Activated naive CD4-positive, alpha-beta T cell (primary cell): Measurements from ENCODE around the gene NXPE3.
"Not testable (repeated sequence)": the region's sequence is repeated elsewhere in the genome, so short reads cannot be mapped to it uniquely, and the experiment has no call there.

Experiments
- DNase-seq, 4 experiments: peaks; one replicate each; lab custom pipeline; 2025; lab: John Stamatoyannopoulos, UW

The NXPE3 gene

DNA sequence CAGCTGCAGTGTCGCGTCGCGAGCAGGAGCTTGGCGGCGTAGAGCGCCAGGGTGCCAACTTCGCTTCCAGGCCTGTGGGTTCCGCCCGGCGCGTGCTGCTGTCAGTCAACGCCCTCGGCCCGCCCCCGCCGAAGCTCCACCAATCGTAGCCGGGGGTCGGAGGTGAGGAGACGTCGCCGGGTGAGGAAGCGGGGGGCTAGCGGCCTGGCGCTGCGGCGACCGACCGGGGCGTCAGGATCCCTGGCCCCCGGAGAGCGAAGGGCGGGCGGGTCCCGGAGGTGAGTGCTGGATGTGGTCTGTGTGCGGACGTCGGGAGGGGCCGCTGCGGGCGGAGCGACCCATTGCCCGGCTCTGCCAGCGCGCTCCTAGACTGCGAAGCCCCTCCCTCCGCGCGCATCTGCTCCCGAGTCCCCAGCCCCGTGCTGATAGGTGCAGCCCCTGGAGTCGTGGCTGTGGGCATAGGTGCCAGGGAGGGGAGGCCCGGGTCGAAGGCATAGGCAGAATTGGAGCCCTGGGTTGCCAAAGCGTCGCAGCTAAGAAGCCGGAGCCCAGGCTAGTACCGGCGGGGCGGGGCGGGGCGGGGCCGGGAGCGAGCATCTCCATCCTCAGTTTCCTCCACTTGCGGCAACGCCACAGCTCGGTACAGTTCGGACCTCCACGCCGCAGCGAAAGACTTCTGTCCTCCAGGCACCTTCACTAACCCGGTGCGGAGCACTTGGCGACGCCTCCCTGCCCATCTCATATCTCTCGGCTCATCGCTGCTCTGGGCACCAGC is at the start of gene NXPE3:
Gene NXPE3, plus strand, starts transcription at position 165 of the 775 bp plus-strand sequence. CDS start 6,386 bp downstream, outside the sequence.
- DNase-seq = peak; percentile 73 to 93 (median 88)

DNA sequence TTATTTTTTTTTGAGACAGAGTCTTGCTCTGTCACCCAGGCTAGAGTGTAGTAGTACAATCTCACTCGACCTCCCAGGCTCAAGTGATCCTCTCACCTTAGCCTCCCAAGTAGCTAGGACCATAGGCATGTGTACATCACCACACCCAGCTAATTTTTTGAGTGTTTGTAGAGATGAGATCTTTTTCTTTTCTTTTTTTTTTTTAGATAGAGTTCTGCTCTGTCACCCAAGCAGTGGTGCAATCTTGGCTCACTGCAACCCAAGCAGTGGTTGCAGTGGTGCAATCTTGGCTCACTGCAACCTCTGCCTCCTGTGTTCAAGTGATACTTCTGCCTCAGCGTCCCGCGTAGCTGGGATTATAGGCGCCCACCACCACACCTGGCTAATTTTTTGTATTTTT is 49.4 kb upstream of the NXPE3 start:
- no peak for DNase-seq

DNA sequence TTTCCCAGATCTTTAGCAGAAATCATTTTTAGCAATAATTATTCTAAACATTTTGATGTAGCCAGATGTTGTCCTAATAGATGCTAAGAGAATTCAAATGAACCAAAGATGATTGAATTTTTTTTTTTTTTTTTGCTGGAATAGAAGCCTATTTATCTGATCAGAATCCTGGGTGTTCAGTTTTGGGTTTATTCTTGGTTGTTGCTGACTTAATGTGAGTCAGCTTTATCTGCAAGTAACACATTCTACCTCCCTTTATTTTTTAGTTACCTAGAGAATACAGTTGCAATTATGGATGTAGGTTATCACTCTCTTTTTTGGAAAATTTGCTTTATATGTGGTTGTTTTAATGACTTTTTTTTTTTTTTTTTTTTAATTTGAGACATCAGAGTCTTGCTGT is 48.2 kb upstream of the NXPE3 start:
- DNase-seq = no peak

DNA sequence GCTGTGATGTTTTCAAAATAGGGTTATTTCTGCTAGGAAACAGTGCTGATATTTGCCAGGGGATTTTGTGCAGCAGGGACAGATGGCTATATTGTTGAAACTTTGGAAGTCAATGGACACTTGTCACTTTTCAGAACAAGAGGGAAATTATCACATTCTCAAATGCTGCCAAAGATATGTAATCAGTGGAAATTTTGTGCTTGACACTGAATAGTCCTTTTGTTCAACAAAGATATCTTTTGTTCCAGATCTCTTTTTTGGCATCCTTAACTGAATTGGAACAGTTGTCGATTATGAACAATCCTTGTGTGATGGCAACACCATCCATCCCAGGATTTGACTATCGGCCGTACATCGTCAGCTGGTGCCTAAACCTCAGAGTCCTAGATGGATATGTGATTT is 46.8 kb upstream of the NXPE3 start:
- DNase-seq = no peak

DNA sequence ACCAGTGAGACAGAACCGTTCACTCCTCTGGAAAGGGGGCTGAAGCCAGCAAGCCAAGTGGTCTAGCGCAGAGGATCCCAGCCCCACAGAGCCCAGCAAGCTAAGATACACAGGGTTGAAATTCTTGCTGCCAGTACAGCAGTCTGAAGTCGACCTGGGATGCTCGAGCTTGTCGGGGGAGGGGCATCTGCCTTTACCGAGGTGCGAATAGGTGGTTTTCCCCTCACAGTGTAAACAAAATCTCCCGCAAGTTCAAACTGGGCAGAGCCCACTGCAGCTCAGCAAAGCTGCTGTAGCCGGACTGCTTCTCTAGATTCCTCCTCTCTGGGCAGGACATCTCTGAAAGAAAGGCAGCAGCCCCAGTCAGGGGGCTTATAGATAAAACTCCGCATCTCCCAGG is 43.2 kb upstream of the NXPE3 start:
- DNase-seq = no peak

DNA sequence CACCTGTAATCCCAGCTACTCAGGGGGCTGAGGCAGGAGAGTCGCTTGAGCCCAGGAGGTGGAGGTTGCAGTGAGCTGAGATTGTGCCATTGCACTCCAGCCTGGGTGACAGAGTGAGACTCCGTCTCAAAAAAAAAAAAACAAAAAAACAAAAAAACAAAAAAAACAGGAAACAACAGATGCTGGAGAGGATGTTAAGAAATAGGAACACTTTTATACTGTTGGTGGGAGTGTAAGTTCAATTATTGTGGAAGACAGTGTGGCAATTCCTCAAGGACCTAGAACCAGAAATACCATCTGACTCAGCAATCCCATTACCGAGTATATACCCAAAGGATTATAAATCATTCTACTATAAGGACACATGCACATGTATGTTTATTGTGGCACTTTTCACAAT is 37.1 kb upstream of the NXPE3 start:
- DNase-seq = not testable (repeated sequence)

DNA sequence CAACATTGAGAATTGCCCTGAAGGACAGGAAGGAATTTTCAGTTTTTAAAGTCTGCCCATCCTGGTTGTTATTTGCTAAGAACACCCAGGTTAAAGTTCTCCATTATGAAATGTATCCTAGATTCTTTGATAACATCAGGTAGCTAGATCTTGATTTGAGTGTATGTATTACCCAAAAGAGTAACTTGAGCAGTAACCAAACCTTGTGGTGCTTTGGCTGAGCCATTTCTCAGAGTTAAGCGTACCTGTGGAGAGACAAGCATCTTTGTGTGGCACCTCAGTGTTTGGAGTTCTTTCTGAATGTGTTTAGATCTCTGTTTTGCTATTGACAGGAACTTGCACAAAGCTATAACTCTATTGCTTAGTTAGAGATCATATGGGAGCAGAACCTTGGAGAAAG is 34.2 kb upstream of the NXPE3 start:
- no peak for DNase-seq

DNA sequence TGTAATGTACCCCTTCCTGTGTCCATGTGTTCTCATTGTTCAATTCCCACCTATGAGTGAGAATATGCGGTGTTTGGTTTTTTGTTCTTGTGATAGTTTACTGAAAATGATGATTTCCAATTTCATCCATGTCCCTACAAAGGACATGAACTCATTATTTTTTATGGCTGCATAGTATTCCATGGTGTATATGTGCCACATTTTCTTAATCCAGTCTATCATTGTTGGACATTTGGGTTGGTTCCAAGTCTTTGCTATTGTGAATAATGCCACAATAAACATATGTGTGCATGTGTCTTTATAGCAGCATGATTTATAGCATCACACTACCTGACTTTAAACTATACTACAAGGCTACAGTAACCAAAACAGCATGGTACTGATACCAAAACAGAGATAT is 33.1 kb upstream of the NXPE3 start:
- DNase-seq = not testable (repeated sequence)

DNA sequence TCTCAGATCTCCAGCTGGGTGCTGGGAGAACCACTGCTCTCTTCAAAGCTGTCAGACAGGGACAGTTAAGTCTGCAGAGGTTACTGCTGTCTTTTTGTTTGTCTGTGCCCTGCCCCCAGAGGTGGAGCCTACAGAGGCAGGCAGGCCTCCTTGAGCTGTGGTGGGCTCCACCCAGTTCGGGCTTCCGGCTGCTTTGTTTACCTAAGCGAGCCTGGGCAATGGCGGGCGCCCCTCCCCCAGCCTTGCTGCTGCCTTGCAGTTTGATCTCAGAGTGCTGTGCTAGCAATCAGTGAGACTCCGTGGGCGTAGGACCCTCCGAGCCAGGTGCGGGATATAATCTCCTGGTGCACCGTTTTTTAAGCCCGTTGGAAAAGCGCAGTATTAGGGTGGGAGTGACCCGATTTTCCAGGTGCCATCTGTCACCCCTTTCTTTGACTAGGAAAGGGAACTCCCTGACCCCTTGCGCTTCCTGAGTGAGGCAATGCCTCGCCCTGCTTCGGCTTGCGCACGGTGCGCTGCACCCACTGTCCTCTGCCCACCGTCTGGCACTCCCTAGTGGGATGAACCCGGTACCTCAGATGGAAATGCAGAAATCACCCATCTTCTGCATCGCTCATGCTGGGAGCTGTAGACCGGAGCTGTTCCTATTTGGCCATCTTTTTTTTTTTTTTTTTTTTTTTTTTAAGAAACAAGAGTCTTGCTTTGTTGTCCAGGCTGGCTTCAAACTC is 25.5 kb upstream of the NXPE3 start:
- not testable (repeated sequence) for DNase-seq

DNA sequence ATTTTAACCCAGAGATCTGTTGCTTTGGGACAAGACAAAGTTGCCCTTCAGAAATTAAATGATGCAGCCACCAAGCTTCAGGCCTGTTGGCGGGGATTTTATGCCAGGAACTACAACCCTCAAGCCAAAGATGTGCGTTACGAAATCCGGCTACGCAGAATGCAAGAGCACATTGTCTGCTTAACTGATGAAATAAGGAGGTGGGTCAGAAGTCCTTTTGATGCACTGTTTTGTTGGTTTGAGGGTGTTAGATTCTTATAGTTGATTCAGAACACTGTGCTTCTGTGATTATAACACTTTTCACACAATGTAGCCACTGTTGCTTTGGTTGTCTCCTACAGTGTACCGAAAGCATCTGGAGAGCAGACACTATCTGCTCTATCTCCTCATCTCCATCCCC is 20.8 kb upstream of the NXPE3 start:
- no peak for DNase-seq

DNA sequence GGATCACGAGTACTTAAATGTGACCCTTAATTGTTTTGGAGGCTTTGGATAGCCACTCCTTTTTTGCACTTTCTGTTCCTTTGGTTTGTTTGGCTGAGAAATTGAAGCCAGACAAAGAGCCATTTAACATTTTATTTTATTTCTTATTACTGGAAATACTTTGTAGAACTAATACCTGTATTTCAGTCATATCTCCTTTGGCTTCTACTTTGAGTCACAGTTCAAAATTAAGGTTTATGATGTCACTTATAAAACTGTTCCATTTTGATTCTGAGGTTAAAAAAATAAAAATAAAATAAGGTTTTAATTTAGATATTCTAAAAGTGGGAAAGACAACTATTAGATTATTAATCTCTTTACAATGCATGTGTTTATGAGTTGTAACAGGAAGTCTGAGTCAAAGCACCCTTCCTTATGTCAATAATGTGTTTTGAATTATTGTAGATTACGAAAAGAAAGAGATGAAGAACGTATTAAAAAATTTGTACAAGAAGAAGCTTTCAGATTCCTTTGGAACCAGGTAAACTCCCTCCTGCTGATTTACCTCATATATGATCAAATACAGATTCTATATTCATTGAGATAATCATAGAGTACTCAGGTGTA is 16.9 kb upstream of the NXPE3 start:
- no peak for DNase-seq

DNA sequence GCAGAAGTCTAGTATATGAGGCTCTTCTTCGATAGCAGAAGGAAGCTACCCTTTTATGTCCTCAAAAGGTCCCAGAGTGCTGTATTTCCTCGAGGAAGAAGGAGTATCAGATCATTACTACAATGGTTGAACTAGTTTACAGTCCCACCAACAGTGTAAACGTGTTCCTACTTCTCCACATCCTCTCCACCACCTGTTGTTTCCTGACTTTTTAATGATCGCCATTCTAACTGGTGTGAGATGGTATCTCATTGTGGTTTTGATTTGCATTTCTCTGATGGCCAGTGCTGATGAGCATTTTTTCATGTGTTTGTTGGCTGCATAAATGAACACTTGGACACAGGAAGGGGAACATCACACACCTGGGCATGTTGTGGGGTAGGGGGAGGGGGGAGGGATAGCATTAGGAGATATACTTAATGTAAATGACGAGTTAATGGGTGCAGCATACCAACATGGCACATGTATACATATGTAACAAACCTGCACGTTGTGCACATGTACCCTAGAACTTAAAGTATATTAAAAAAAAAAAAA is 1.2 kb upstream of the NXPE3 start:
- not testable (repeated sequence) for DNase-seq

DNA sequence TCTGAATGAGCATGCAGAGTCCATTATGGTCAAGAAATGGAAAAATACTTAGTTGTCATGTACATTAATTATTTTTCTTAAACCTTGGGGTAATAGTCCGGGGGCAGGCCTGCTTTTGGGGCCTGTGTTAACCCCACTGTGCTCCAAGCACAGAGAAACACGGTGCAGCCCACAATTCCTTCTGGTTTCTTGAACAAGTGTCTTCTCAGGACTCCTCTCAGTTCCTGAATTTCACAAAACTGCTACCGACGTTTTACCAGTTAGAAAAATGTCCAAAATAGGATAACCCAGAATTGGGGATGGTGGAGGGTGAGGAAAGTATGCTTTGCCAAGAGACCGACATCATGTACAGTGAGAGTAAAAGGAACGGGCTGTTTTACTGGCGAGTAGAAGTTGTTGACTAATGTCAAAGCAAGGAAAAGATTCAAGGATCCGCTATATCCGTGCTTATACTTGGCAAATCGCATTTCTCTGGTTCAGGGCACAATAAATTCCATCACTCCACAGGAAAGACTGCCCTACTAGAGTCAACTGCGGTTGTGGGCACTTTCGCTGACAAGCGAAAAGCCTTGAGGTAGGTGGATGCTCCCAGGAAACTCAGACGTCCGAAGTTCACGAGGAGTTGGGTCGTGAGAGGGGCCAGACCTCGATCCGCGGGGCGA is 495 bp upstream of the NXPE3 start:
- DNase-seq = peak in 1 of 4 experiments; percentile 4

DNA sequence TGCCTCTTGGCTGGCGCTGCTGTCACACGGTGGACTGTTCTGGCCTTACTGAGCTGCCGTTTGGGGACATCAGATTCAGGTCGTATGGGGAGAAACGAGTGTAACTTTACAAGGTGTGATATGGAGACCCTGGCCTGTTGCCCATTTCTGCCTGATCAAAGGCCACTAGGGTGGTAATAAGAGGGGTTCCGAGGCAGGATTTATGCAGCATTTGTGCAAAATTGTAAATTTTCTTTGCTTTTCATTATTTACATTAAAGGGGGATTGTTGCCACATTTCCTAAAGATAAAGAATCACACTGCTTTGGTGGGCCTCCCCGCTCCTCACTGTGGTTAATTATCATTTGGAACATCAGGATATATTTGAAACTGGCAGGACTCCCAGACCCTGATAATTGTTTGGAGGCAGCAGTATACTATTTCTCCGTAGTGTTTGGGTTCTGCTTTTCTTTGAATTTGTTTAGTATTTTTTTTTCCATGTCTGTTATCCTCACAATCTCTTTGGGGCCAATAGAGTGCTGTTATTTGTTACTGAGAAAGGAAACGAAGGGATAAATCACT is 891 bp downstream of the NXPE3 start:
- no peak for DNase-seq

DNA sequence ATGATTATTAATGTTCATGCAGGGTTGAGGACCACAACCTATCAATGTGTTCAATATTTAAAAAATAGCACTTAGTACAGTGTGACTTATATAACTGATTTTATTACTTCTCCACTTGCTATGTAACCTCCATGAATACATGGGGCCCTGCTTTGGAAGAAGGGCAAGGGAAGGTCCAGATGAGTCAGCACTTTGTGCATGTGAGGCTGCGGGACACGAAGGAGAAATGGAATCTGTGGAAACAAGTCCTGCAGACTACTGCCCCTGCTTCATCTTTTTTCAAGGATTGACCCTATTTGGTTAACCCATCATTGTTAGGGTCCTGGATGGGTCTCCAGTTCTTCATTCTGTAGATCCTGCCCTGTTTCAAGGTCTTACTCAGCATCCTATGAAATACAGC is 1.6 kb downstream of the NXPE3 start:
- no peak for DNase-seq

DNA sequence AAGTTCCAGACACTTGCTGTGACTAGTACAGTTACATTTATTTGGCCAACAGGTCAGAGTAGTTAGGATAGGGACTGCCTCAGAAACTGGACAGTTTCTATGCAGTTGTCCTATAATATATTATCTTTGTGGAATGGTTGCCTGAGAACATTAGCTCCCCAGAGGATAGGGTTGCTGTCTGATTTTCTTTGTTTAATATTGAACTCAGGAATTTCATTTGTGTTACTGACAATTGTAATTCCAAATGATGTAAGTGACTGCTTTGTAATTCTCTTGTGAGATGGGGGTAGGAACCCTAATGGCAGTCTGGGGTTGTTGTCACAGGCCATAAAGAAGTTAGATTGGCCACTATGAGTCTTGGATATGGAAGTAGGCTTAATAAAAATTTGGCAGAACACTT is 2.2 kb downstream of the NXPE3 start:
- no peak for DNase-seq

DNA sequence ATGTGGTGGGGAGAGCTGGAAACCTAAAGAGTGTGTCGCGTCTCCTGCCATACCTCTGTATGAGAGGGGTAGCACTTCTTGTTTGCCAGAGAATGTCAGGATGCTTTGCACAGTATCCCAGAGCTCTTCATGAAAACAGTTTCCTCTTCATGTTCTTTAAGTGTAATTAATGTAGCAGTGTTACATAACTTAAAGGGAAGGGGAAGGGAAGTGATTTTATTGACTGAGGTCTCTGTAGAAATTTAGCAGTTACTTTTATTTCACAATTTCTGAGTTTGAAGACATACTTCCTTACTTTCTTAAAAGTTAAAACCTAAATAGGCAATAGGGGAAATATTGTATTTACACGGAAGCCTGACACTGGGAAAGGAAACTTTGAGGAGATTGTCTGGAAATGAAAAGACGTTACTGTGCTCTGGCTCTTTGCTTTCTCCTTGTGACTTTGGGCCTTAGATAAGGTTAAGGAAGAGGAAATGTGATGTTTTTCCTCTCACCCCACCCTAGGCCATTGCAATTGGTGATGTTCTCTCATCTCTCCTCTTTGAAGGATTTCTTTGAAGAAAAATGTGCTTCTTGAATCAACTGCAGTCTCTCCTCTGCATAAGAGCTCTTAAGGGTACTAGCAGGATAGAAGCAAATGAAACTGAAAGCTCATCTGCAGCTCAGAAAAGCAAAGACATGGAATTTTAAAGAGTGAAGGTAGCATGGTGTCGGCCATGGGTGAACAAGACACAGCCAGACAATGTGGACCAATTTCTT is 6.0 kb downstream of the NXPE3 start:
- DNase-seq = no peak

DNA sequence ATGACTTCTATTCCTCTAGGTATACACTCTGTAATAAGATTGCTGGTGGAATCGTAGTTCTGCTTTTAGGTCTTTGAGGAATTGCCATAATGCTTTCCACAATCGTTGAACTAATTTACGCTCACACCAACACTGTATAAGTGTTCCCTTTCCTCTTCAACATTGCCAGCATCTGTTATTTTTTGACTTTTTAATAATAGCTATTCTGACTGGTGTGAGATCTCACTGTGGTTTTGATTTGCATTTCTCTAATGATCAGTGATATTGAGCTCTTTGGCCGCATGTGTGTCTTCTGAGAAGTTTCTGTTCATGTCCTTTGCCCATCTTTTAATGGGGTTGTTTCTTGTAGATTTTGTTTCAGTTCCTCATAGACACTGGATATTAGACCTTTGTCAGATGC is 12.8 kb downstream of the NXPE3 start:
- no peak for DNase-seq

DNA sequence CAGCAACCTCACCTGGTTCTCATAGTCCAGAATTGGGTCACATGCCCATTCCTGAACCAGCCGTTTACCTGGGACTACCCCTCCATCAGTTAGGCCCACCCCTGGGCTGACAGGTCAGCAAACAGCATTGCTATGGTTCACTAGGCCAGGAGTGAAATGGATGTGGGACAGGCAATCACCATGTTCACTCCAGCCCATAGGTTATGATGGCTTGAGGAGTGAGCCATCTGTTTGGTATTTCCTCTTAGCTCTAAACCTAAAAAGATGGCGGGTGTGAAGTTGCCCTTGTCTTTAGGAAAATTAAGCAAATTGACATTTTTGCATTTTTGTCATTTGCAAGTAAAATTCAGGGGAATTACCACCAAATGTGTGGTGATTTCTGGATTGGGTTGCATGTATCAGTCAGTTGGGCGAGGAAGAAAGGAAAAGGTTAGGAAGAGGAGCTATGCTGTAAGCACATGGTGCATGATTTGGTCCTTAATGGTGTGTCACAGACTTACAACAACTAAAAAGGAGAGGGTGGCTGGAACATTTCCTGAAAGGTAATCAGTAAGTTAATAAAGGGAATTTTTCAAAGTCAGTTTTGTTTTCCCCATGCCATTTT is 17.2 kb downstream of the NXPE3 start:
- no peak for DNase-seq

DNA sequence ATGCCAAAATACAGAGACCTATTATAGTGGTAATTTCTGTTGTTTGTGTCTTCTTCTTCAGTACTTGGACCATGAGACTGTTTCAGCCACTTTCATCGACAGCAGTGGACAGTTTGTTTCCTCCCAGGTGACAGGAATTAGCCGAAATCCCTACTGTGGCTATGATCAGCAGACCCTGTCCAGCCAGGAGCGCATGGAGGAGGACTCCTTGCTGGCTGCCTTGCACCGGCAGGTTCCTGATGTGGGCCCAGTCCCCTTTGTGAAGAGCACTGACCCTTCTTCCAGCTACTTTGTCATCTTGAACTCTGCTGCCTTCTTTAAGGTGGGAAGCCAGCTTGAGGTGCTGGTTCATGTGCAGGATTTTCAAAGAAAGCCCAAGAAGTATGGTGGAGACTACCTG is 22.2 kb downstream of the NXPE3 start:
- DNase-seq = no peak

DNA sequence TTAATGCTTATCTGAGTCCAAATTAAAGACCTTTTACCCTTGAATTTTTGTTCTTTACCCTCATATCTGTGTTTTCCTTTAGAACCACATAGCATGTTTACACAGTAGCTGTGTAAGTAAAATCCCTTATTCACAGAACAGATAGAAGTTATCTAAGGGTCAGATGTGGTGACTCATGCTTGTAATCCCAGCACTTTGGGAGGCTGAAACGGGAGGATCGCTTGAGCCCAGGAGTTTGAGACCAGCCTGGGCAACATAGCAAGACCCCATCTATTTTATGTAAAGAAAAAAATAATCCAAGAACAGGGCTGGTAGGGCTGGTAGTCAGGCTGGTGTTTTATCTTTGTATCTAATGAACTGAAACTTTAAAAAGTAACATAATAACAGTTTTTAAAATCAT is 23.2 kb downstream of the NXPE3 start:
- no peak for DNase-seq
